Activated CD8-positive, alpha-beta T cell treated with anti-CD3 and anti-CD28 coated beads for 36 hours (primary cell): ENCODE measurements around the gene ALS2CL. TPM values are rescaled to one million over a fixed set of nuclear protein-coding genes. Genes with fewer than 3 reads are reported as not detected.
A peak's percentile ranks its signal among the peaks of the same experiment; 100 is the strongest.

Source experiments
- ATAC-seq: fragments of 200-7000 bp; cut with Tn5 transposase; one replicate; pipeline ENCODE4 v1.10.0; 2021; ENCODE audit warnings: mild to moderate bottlenecking, moderate library complexity
- CTCF ChIA-PET: fragments of 350-600 bp; sonication (Branson Sonifier 250); formaldehyde crosslinking; loops from one replicate; lab custom pipeline; 2021; ENCODE audit warnings: antibody characterized with exemption; lab: Charles Lee
- POLR2A ChIA-PET: fragments of 350-600 bp; sonication (Branson Sonifier 250); formaldehyde crosslinking; loops from one replicate; lab custom pipeline; 2021; ENCODE audit warnings: antibody characterized with exemption; lab: Charles Lee
- DNase-seq: peaks from one replicate; pipeline ENCODE4 v3.0.0-alpha.2; 2020
- H3K27ac Mint-ChIP-seq: one replicate; pipeline ENCODE4 v1.8.0; 2021; ENCODE audit warnings: mild to moderate bottlenecking, mixed read lengths
- H3K27me3 Mint-ChIP-seq: one replicate; pipeline ENCODE4 v1.8.0; 2021; ENCODE audit warnings: mixed read lengths
- H3K36me3 Mint-ChIP-seq: one replicate; pipeline ENCODE4 v1.8.0; 2021; ENCODE audit warnings: low read depth, mixed read lengths
- H3K4me1 Mint-ChIP-seq: one replicate; pipeline ENCODE4 v1.8.0; 2021; ENCODE audit warnings: low read depth, mixed read lengths
- H3K4me3 Mint-ChIP-seq: one replicate; pipeline ENCODE4 v1.8.0; 2021; ENCODE audit warnings: mild to moderate bottlenecking, moderate library complexity, mixed read lengths
- H3K9me3 Mint-ChIP-seq: one replicate; pipeline ENCODE4 v1.8.0; 2021; ENCODE audit warnings: mixed read lengths
- intact Hi-C: fragments of 100-400 bp; cut with micrococcal nuclease; formaldehyde crosslinking; loops from one replicate; pipeline ENCODE4 v1.10.0; 2022
- total RNA-seq, 2 experiments: library from RNA; stranded (reverse); gene quantifications; one replicate each; pipeline ENCODE4 v1.2.3, GENCODE V29; 2021
- TF ChIP-seq, protein P1 (sequence below): fragments of 200-600 bp; IDR thresholded peaks from one replicate; pipeline ENCODE4 v1.8.0; 2022; ENCODE audit warnings: antibody characterized with exemption, mild to moderate bottlenecking

The ALS2CL gene
- total RNA-seq, 2 experiments from 2014 or later, result 1.7 to 2.0 TPM

DNA sequence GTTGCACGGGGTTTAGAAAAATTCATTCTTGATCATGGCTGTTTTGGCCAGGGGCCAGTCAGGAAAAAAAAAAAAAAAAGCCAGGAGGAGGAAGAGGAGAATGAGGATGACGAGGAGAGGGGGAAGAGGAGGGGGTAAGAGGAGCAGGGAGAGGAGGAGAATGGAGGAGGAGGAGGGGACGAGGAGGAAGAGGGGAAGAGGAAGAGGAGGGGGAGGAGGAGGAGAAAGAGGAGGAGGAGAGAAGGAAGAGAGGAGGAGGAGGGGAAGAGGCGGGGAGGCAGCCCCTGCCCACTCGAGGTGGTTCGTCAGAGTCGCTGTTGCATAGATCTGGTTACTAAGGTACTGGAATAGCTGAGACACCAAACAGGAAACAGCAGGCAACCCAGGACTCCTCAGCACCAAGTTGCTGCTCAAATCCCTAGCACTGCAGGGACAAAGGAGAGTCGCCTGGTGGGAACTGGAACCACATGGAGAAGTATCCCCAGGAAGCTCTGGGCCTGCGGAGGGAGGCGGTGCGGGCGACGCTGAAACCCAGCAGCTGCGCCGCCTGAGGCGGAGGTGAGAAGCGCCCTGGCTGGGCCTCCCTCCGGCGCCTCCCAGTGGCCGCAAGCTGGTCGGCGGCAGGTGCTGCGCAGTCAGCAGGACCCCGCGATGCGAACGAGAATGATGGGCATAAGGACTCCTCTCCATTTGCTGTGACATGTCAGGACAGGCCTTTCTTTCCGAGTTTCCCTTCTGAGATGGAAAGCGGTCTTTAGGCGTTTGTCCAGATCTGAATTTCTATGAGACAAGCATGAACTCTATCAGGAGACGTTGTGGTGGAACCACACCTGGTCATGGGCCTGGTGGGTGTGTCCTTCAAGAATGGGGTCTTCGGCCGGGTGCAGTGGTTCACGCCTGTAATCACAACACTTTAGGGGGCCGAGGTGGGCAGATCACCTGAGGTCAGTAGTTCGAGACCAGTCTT is 63.6 kb downstream of the ALS2CL start:
- H3K36me3 Mint-ChIP-seq, result no peaks in the 10 kb centered on the region
- H3K27me3 Mint-ChIP-seq, result no peaks in the 10 kb centered on the region
- POLR2A ChIA-PET, result interaction anchor here (0.9 to 1.5 kb wide), 2 partner anchors 12 to 141 kb away, joined by 3 to 5 read pairs; no protein-coding TSS in a partner anchor
- peak; percentile 85 for DNase-seq
- ATAC-seq, result peak; percentile 100
- TF ChIP-seq, protein P1, sequence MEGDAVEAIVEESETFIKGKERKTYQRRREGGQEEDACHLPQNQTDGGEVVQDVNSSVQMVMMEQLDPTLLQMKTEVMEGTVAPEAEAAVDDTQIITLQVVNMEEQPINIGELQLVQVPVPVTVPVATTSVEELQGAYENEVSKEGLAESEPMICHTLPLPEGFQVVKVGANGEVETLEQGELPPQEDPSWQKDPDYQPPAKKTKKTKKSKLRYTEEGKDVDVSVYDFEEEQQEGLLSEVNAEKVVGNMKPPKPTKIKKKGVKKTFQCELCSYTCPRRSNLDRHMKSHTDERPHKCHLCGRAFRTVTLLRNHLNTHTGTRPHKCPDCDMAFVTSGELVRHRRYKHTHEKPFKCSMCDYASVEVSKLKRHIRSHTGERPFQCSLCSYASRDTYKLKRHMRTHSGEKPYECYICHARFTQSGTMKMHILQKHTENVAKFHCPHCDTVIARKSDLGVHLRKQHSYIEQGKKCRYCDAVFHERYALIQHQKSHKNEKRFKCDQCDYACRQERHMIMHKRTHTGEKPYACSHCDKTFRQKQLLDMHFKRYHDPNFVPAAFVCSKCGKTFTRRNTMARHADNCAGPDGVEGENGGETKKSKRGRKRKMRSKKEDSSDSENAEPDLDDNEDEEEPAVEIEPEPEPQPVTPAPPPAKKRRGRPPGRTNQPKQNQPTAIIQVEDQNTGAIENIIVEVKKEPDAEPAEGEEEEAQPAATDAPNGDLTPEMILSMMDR, result peak; percentile 99
- intact Hi-C loops, result loop anchor here (2.0 kb wide), 1 partner anchor 141 kb away; no protein-coding TSS in a partner anchor
- peaks cover 13% of the 10 kb centered on the region for H3K4me1 Mint-ChIP-seq
- no peaks in the 10 kb centered on the region for H3K9me3 Mint-ChIP-seq
- no peak overlapping the region for H3K27ac Mint-ChIP-seq
- peak overlapping the region; percentile 48 for H3K4me3 Mint-ChIP-seq
- CTCF ChIA-PET, result interaction anchor here (0.6 to 12.2 kb wide), 39 partner anchors 10 to 792 kb away, joined by 3 to 254 read pairs (median 4); partner anchors contain the start of genes ALS2CL, CCR5AS, CCRL2 and LRRC2

DNA sequence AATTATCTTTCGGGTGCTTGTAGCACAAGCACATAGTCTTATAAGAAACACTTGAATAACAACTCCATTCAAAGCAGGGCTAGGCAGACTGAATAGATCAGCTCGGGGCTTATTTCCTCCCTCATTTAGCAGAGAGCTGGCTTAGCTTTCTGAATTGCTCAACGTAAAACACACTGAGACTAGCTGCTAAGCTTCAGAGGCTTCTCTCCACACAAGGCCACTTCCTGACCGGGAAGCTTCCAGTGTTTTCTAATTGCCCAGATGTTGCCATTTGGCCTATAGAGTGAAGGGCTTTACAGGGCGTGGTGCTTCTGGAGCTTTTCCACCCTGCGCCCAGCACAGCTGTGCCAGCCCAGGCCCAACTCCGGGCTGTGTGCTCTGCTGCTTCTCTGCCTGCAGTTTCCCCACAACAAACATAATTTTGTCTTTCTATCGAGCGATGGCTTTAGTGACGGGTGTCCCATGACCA is 64.5 kb downstream of the ALS2CL start:
- no peaks in the 10 kb centered on the region for H3K9me3 Mint-ChIP-seq
- DNase-seq, result no peak
- H3K4me1 Mint-ChIP-seq, result peaks cover 13% of the 10 kb centered on the region
- H3K4me3 Mint-ChIP-seq, result no peak overlapping the region
- intact Hi-C loops, result loop anchor here (2.0 kb wide), 1 partner anchor 140 kb away; no protein-coding TSS in a partner anchor
- ATAC-seq, result no peak
- H3K27ac Mint-ChIP-seq, result no peak overlapping the region
- TF ChIP-seq, protein P1, result no peak
- no peaks in the 10 kb centered on the region for H3K36me3 Mint-ChIP-seq
- H3K27me3 Mint-ChIP-seq, result peaks cover under 1% of the 10 kb centered on the region
- ChIA-PET CTCF (interaction anchor here (0.7 to 12.2 kb wide), 18 partner anchors 9 to 281 kb away, joined by 3 to 254 read pairs (median 7); partner anchors contain the start of gene LRRC2), POLR2A (interaction anchor here (1.5 kb wide), 1 partner anchor 13 kb away, joined by 3 read pairs; no protein-coding TSS in a partner anchor)

DNA sequence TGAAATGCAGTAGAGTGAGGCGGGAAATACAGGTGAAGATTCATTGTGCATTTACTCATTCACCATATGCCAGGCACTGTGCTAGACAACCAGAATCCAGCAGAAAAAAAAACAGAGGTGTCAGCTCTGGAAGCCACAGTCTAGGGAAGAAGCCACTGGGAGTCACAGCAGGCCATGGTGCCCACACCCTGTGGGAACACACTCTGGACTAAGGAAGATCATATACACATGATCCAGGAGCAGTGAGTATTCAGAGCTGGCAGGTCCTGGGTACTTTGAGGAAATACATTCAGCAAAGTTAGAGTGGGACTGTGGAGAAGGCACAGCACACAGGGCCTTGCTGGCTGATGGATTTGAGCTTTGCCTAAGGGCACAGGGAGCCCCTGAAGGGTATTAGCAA is 66.4 kb downstream of the ALS2CL start:
- Mint-ChIP-seq H3K27ac (no peak overlapping the region), H3K36me3 (no peaks in the 10 kb centered on the region), H3K27me3 (peaks cover 2% of the 10 kb centered on the region), H3K9me3 (no peaks in the 10 kb centered on the region), H3K4me1 (peaks cover 13% of the 10 kb centered on the region), H3K4me3 (no peak overlapping the region)
- TF ChIP-seq, protein P1, result no peak
- CTCF ChIA-PET, result interaction anchor here (12.2 kb wide), 1 partner anchor 140 kb away, joined by 254 read pairs; no protein-coding TSS in a partner anchor
- POLR2A ChIA-PET, result no interaction called here
- no peak for DNase-seq
- intact Hi-C loops, result no loop called here
- ATAC-seq, result no peak

DNA sequence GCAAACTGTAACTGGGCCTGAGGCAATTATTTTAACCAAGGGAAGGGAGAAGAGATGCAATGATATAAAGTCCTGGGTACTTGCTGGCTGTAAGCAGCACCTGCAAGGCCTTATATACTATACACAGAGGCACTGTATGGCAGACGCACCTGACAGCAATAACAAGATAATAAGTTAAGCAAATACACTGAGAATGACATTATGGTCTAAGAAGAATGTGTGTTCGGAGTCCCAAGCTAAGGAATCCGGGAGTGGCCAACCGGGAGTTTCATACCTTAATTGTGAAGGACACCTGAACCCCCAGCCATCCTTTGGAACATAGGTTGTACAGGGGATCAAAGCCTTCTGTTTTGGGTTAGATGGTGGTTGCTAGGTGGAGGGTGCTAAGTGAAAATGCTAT is 67.4 kb downstream of the ALS2CL start:
- no peak for DNase-seq
- H3K36me3 Mint-ChIP-seq, result no peaks in the 10 kb centered on the region
- H3K27me3 Mint-ChIP-seq, result peaks cover 2% of the 10 kb centered on the region
- intact Hi-C loops, result no loop called here
- H3K4me3 Mint-ChIP-seq, result no peak overlapping the region
- TF ChIP-seq, protein P1, result no peak
- H3K4me1 Mint-ChIP-seq, result peaks cover 13% of the 10 kb centered on the region
- POLR2A ChIA-PET, result interaction anchor here (1.1 kb wide), 1 partner anchor 41 kb away, joined by 3 read pairs; no protein-coding TSS in a partner anchor
- no peak for ATAC-seq
- CTCF ChIA-PET, result interaction anchor here (1.3 to 12.2 kb wide), 2 partner anchors 11 to 139 kb away, joined by 4 to 254 read pairs; no protein-coding TSS in a partner anchor
- no peaks in the 10 kb centered on the region for H3K9me3 Mint-ChIP-seq
- no peak overlapping the region for H3K27ac Mint-ChIP-seq
